HG03469 (cell line): ENCODE measurements around the gene GGTLC2.
"Not testable (repeated sequence)": the region's sequence is repeated elsewhere in the genome, so short reads cannot be mapped to it uniquely, and the experiment has no call there.

ENCODE experiments used
- ATAC-seq: cut with Tn5 transposase; IDR thresholded peaks from one replicate; pipeline ENCODE4 v1.9.1; 2021; ENCODE audit warnings: mild to moderate bottlenecking, moderate library complexity, moderate number of reproducible peaks; ENCODE audit not compliant: unreplicated experiment

Gene GGTLC2

GRCh38 chr22:22667966-22668880 lies 23.8 kb downstream of the GGTLC2 start:
- ATAC-seq, result no peak

- no peak for ATAC-seq
These were observed 24.7 kb downstream of the GGTLC2 start for GRCh38 chr22:22669093-22669492.

- ATAC-seq, result no peak
These were observed 25.8 kb downstream of the GGTLC2 start for GRCh38 chr22:22670076-22670795.

- ATAC-seq, result no peak
These were observed 27.1 kb downstream of the GGTLC2 start for GRCh38 chr22:22671506-22671905.

GRCh38 chr22:22673099-22673498 lies 28.7 kb downstream of the GGTLC2 start:
- no peak for ATAC-seq

- no peak for ATAC-seq
These were observed 29.2 kb downstream of the GGTLC2 start for GRCh38 chr22:22673628-22674027.

- no peak for ATAC-seq
These were observed 30.1 kb downstream of the GGTLC2 start for GRCh38 chr22:22674467-22674866.

GRCh38 chr22:22678970-22679369 lies 34.6 kb downstream of the GGTLC2 start:
- no peak for ATAC-seq

GRCh38 chr22:22680396-22680795 lies 36.0 kb downstream of the GGTLC2 start:
- no peak for ATAC-seq

GRCh38 chr22:22681221-22681739 lies 36.9 kb downstream of the GGTLC2 start:
- no peak for ATAC-seq

GRCh38 chr22:22682196-22682595 lies 37.8 kb downstream of the GGTLC2 start:
- ATAC-seq, result no peak

- ATAC-seq, result no peak
These were observed 38.6 kb downstream of the GGTLC2 start for GRCh38 chr22:22682807-22683667.

GRCh38 chr22:22683668-22684361 lies 39.4 kb downstream of the GGTLC2 start:
- ATAC-seq, result no peak

- ATAC-seq, result no peak
These were observed 40.5 kb downstream of the GGTLC2 start for GRCh38 chr22:22684580-22685561.

GRCh38 chr22:22685586-22685985 lies 41.2 kb downstream of the GGTLC2 start:
- ATAC-seq, result no peak

- not testable (repeated sequence) for ATAC-seq
These were observed 42.0 kb downstream of the GGTLC2 start for GRCh38 chr22:22686202-22687115.

- ATAC-seq, result no peak
These were observed 43.5 kb downstream of the GGTLC2 start for GRCh38 chr22:22687638-22688500.
